ENCODE results near the gene GPR4. TPM values are rescaled to one million over a fixed set of nuclear protein-coding genes. Genes with fewer than 3 reads are reported as not detected.
"Not testable (repeated sequence)": the region's sequence is repeated elsewhere in the genome, so short reads cannot be mapped to it uniquely, and the experiment has no call there.

Gene GPR4
- total RNA-seq, 1 experiment from 2014 or later: not detected

GRCh38 chr19:45629704-45630103 lies 27.7 kb upstream of the GPR4 start:
- BruUV-seq (replicated peaks): no TSS peak
- CTCF ChIA-PET: interaction anchor here (0.8 kb wide), 1 partner anchor 12 kb away, joined by 11 read pairs; no protein-coding TSS in a partner anchor
- H3K27me3 ChIP-seq (replicated peaks; ENCODE audit: insufficient read depth, low read depth, low read length, poor library complexity): no peaks in the 10 kb centered on the region

GRCh38 chr19:45628219-45628618 lies 26.2 kb upstream of the GPR4 start:
- intact Hi-C loops (cut with micrococcal nuclease; ENCODE audit: unreplicated experiment); CTCF ChIA-PET; H3K9me3 ChIP-seq (ENCODE audit: low read depth, low read length, poor library complexity, severe bottlenecking); H3K27me3 ChIP-seq (replicated peaks; ENCODE audit: insufficient read depth, low read depth, low read length, poor library complexity); H3K4me1 ChIP-seq (ENCODE audit: insufficient read depth, low read length, poor library complexity, severe bottlenecking); H3K27ac ChIP-seq (ENCODE audit: low read depth, low read length, poor library complexity, severe bottlenecking); H3K36me3 ChIP-seq (ENCODE audit: insufficient read depth, low read length, poor library complexity, severe bottlenecking); H3K4me3 ChIP-seq (ENCODE audit: low read depth, low read length, poor library complexity, severe bottlenecking); DNase-seq (ENCODE audit: low spot score); BruUV-seq (replicated peaks); POLR2A ChIA-PET (ENCODE audit: low non-redundant PET): not testable (repeated sequence)

More at GRCh38 chr19:45629704-45630103, 27.7 kb upstream of the GPR4 start:
- H3K27ac ChIP-seq (ENCODE audit: low read depth, low read length, poor library complexity, severe bottlenecking): peak overlapping the region; percentile 54
- no peak for TF ChIP-seq EZH2 (IDR thresholded peaks at IDR 0.05; ENCODE audit: borderline replicate concordance, low read depth, low read length, poor library complexity, severe bottlenecking)
- TF ChIP-seq, protein P1, sequence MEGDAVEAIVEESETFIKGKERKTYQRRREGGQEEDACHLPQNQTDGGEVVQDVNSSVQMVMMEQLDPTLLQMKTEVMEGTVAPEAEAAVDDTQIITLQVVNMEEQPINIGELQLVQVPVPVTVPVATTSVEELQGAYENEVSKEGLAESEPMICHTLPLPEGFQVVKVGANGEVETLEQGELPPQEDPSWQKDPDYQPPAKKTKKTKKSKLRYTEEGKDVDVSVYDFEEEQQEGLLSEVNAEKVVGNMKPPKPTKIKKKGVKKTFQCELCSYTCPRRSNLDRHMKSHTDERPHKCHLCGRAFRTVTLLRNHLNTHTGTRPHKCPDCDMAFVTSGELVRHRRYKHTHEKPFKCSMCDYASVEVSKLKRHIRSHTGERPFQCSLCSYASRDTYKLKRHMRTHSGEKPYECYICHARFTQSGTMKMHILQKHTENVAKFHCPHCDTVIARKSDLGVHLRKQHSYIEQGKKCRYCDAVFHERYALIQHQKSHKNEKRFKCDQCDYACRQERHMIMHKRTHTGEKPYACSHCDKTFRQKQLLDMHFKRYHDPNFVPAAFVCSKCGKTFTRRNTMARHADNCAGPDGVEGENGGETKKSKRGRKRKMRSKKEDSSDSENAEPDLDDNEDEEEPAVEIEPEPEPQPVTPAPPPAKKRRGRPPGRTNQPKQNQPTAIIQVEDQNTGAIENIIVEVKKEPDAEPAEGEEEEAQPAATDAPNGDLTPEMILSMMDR (conservative IDR thresholded peaks at IDR 0.05; ENCODE audit: low read depth, low read length): no peak
- H3K4me3 ChIP-seq (ENCODE audit: low read depth, low read length, poor library complexity, severe bottlenecking): no peak overlapping the region
- no peak for DNase-seq (ENCODE audit: low spot score)
- H3K9me3 ChIP-seq (ENCODE audit: low read depth, low read length, poor library complexity, severe bottlenecking): no peaks in the 10 kb centered on the region
- peaks cover 8% of the 10 kb centered on the region for H3K4me1 ChIP-seq (ENCODE audit: insufficient read depth, low read length, poor library complexity, severe bottlenecking)
- intact Hi-C loops (cut with micrococcal nuclease; ENCODE audit: unreplicated experiment): no loop called here
- POLR2A ChIA-PET (ENCODE audit: low non-redundant PET): interaction anchor here (0.7 kb wide), 1 partner anchor 12 kb away, joined by 12 read pairs; no protein-coding TSS in a partner anchor
- no peaks in the 10 kb centered on the region for H3K36me3 ChIP-seq (ENCODE audit: insufficient read depth, low read length, poor library complexity, severe bottlenecking)

- CTCF ChIA-PET: no interaction called here
- no peaks in the 10 kb centered on the region for H3K4me1 ChIP-seq (ENCODE audit: insufficient read depth, low read length, poor library complexity, severe bottlenecking)
- TF ChIP-seq, protein P1 (conservative IDR thresholded peaks at IDR 0.05; ENCODE audit: low read depth, low read length): no peak
- TF ChIP-seq EZH2 (IDR thresholded peaks at IDR 0.05; ENCODE audit: borderline replicate concordance, low read depth, low read length, poor library complexity, severe bottlenecking): no peak
- H3K9me3 ChIP-seq (ENCODE audit: low read depth, low read length, poor library complexity, severe bottlenecking): no peaks in the 10 kb centered on the region
- intact Hi-C loops (cut with micrococcal nuclease; ENCODE audit: unreplicated experiment): no loop called here
- BruUV-seq (replicated peaks): no TSS peak
- POLR2A ChIA-PET (ENCODE audit: low non-redundant PET): no interaction called here
- DNase-seq (ENCODE audit: low spot score): no peak
- H3K36me3 ChIP-seq (ENCODE audit: insufficient read depth, low read length, poor library complexity, severe bottlenecking): no peaks in the 10 kb centered on the region
- no peaks in the 10 kb centered on the region for H3K27me3 ChIP-seq (replicated peaks; ENCODE audit: insufficient read depth, low read depth, low read length, poor library complexity)
- H3K4me3 ChIP-seq (ENCODE audit: low read depth, low read length, poor library complexity, severe bottlenecking): no peak overlapping the region
- no peak overlapping the region for H3K27ac ChIP-seq (ENCODE audit: low read depth, low read length, poor library complexity, severe bottlenecking)
Observed at GRCh38 chr19:45623984-45624383, 22.0 kb upstream of the GPR4 start.

- no TSS peak for BruUV-seq (replicated peaks)
- TF ChIP-seq, protein P1 (conservative IDR thresholded peaks at IDR 0.05; ENCODE audit: low read depth, low read length): no peak
- no peak for TF ChIP-seq EZH2 (IDR thresholded peaks at IDR 0.05; ENCODE audit: borderline replicate concordance, low read depth, low read length, poor library complexity, severe bottlenecking)
- Histone ChIP-seq H3K9me3 (ENCODE audit: low read depth, low read length, poor library complexity, severe bottlenecking) (no peaks in the 10 kb centered on the region), H3K36me3 (ENCODE audit: insufficient read depth, low read length, poor library complexity, severe bottlenecking) (no peaks in the 10 kb centered on the region), H3K27me3 (replicated peaks; ENCODE audit: insufficient read depth, low read depth, low read length, poor library complexity) (no peaks in the 10 kb centered on the region), H3K4me1 (ENCODE audit: insufficient read depth, low read length, poor library complexity, severe bottlenecking) (no peaks in the 10 kb centered on the region), H3K27ac (ENCODE audit: low read depth, low read length, poor library complexity, severe bottlenecking) (no peak overlapping the region), H3K4me3 (ENCODE audit: low read depth, low read length, poor library complexity, severe bottlenecking) (no peak overlapping the region)
- DNase-seq (ENCODE audit: low spot score): no peak
- ChIA-PET CTCF (no interaction called here), POLR2A (ENCODE audit: low non-redundant PET) (no interaction called here)
- intact Hi-C loops (cut with micrococcal nuclease; ENCODE audit: unreplicated experiment): no loop called here
Observed at GRCh38 chr19:45621976-45622503, 20.0 kb upstream of the GPR4 start.

Measured in A673 (cell line).